GM12892 (cell line): ENCODE results near the gene CLDN4.
"Not testable (repeated sequence)": the region's sequence is repeated elsewhere in the genome, so short reads cannot be mapped to it uniquely, and the experiment has no call there.

Experiments used
- DNase-seq: peaks from one replicate; pipeline ENCODE4 v3.0.0; 2011; ENCODE audit not compliant: insufficient read length
- FAIRE-seq: peaks from 2 replicates; lab custom pipeline; 2011; peaks lifted over from hg19 to GRCh38; lab: Jason Lieb, UNC
- POLR2A ChIP-seq: IDR thresholded peaks from 2 replicates; pipeline ENCODE4 v1.6.1; 2011; ENCODE audit warnings: low read depth, low read length, control low read depth
- POLR2AphosphoS5 ChIP-seq: IDR thresholded peaks from 2 replicates; pipeline ENCODE4 v1.6.1; 2011; ENCODE audit warnings: low read depth, low read length, control low read depth
- TAF1 ChIP-seq: IDR thresholded peaks from 2 replicates; pipeline ENCODE4 v1.6.1; 2011; ENCODE audit warnings: low read depth, mild to moderate bottlenecking, control low read depth, low read length, borderline replicate concordance

The CLDN4 gene

DNA sequence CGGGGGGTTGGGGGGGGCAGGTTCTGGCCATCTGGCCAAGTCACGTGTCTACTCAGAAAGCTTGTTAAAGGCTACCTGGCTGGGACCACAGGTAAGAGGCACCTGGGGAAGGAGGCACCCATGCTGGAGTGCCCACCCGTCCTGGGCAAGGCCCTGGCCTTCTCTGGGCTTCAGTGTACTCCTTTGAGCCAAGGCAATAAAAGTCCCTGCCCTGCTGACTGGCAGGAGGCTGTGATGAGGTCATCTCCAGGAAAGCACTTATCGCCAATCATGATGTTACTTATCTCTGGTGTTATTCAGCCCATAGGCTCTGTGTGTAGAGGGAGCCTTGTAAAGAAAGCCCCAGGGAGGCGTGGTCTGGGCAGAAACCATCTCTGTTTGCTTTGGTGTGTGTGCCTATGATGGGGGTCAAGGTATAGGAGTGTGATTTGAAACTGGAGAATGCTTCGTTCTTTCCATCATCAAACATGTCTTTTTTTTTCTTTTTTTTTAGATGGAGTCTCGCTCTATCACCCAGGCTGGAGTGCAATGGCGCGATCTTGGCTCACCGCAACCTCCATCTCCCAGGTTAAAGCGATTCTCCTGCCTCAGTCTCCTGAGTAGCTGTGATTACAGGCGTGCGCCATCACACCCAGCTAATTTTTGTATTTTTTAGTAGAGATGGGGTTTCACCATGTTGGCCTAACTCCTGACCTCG lies 2.5 kb upstream of the CLDN4 start:
- TF ChIP-seq TAF1 = no peak
- no peak for TF ChIP-seq POLR2A
- TF ChIP-seq POLR2AphosphoS5 = no peak
- FAIRE-seq (no peak), DNase-seq (no peak)

DNA sequence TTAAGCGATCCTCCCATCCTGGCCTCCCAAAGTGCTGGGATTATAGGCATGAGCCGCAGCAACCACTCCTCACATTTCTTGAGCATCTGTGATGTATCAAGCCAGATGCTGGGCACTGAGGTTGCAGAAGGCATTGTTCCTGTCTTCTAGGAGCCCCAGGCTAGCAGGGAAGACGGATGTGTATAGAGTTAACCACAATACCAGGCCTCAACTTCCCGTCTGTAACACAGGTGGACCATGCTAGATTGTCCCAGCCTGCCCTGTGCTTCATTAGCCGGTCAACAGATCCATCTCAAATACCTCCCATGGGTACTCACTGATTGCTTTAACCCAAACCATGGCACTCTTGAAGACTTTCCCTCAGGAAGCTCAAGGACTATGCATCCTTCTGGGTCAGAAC lies 1.8 kb upstream of the CLDN4 start:
- FAIRE-seq (no peak), DNase-seq (no peak)
- no peak for TF ChIP-seq POLR2A

DNA sequence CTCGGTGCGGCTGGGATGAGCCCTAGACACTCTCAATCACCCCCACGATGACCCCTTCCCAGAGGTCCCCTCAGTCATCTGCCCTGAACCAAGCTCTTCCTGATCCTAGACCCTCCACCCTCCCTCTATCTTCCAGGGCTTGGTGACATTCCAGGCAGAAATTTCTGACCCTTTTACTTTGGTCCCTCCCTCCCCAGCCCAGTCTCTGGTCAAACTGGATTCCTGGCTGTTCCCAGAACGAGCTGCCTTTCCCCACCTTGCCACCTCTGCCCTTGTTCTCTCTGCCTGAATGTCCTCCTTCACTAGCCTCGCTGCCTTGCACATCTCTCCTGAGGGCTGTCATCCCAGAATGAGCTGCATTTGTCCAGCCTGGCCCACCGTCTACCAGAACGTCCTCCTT lies 1.3 kb upstream of the CLDN4 start:
- FAIRE-seq (no peak), DNase-seq (no peak)
- no peak for TF ChIP-seq POLR2AphosphoS5
- no peak for TF ChIP-seq POLR2A
- no peak for TF ChIP-seq TAF1

DNA sequence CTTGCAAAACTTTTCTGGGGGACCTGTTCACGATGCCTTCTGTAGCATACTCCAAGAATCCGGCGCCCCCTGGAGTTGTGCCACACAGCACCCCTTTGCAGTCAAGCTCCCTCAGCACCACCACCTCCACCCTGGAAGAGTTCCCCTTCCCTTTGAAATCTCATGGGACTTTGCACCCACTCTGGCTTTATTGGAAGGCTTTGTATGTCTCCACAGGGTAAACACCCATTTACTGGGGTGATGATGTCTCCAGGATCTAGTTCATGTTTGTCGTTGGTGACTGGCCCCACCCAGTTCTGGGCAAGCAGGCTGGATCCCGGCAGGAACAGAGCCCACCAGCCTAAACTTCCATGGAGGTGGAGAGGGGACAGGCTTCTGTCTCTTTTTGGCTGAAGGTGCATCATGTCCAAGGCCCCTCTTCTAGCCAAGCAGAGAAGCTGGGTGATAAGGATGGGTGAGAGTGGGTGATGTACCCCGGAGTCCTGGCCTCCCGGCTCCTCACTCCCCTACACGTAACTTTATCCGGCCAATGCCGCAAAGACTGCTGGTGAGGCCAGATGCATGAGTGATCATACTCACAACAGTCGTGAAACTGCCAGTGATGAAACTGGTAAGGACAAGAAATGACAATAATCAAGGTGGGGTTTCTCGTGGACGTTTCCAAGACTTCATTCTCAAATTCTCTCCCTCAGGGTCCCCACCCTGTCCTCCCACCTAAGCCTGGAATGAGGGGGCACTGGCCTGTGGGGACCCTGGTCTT lies 695 bp upstream of the CLDN4 start:
- no peak for TF ChIP-seq POLR2A
- TF ChIP-seq POLR2AphosphoS5 = no peak
- DNase-seq (no peak), FAIRE-seq (no peak)

DNA sequence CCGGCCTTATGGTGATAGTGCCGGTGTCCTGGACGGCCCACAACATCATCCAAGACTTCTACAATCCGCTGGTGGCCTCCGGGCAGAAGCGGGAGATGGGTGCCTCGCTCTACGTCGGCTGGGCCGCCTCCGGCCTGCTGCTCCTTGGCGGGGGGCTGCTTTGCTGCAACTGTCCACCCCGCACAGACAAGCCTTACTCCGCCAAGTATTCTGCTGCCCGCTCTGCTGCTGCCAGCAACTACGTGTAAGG lies 713 bp downstream of the CLDN4 start:
- TF ChIP-seq POLR2AphosphoS5 (no peak), POLR2A (no peak), TAF1 (no peak)
- FAIRE-seq = no peak

DNA sequence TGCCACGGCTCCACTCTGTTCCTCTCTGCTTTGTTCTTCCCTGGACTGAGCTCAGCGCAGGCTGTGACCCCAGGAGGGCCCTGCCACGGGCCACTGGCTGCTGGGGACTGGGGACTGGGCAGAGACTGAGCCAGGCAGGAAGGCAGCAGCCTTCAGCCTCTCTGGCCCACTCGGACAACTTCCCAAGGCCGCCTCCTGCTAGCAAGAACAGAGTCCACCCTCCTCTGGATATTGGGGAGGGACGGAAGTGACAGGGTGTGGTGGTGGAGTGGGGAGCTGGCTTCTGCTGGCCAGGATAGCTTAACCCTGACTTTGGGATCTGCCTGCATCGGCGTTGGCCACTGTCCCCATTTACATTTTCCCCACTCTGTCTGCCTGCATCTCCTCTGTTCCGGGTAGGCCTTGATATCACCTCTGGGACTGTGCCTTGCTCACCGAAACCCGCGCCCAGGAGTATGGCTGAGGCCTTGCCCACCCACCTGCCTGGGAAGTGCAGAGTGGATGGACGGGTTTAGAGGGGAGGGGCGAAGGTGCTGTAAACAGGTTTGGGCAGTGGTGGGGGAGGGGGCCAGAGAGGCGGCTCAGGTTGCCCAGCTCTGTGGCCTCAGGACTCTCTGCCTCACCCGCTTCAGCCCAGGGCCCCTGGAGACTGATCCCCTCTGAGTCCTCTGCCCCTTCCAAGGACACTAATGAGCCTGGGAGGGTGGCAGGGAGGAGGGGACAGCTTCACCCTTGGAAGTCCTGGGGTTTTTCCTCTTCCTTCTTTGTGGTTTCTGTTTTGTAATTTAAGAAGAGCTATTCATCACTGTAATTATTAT lies 1.2 kb downstream of the CLDN4 start:
- FAIRE-seq (no peak), DNase-seq (no peak)
- TF ChIP-seq POLR2A (no peak), TAF1 (no peak), POLR2AphosphoS5 (no peak)

More for the DNA sequence above, 713 bp downstream of the CLDN4 start:
- no peak for DNase-seq

DNA sequence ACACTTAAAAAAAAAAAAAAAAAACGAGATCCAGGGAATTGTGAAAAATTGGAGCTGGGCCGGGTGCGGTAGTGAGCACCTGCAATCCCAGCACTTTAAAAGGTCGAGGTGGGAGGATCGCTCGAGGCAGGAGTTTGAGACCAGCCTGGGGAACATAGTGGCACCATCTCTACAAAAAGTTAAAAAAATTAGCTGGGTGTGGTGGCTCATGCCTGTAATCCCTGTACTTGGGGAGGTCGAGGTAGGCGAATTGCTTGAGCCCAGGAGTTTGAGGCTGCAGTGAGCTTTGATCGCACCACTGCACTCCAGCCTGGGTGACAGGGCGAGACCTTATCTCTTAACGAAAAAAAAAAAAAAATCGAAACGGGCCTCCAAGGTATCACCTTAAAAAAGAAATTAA lies 2.0 kb downstream of the CLDN4 start:
- FAIRE-seq = no peak
- no peak for TF ChIP-seq TAF1
- no peak for DNase-seq

DNA sequence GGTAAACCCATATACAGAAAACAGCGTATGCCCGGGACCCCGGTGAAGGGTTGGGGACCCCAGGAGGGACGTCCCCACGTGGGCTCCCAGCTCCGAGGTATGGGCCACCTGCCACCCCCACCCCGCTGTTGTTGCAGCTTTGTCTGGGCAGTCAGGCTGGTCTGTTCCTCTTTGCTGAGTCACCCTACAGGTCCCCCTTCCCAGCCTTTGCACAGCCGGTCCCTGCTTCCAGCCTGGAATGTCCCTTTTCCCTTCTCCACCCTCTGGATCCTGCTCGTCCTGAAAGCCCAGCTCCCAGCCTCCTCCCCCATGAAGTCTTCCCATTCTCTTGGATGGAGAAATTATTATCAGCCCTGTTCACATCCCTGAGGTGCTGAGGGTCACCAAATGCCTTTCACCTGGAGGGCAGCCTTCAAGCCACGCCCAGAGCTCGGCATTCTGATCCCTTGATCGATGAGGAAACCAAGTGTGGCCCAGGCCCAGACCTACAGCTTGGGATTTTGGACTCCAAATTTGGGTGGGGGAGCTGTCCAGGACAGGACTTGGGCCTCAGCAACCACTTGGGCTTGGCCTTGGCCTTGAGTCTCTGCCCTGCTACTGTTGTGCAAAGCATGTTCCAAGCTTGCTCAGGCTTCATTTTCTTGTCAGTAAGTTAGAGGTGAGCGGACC lies 2.6 kb downstream of the CLDN4 start:
- no peak for DNase-seq
- no peak for FAIRE-seq

DNA sequence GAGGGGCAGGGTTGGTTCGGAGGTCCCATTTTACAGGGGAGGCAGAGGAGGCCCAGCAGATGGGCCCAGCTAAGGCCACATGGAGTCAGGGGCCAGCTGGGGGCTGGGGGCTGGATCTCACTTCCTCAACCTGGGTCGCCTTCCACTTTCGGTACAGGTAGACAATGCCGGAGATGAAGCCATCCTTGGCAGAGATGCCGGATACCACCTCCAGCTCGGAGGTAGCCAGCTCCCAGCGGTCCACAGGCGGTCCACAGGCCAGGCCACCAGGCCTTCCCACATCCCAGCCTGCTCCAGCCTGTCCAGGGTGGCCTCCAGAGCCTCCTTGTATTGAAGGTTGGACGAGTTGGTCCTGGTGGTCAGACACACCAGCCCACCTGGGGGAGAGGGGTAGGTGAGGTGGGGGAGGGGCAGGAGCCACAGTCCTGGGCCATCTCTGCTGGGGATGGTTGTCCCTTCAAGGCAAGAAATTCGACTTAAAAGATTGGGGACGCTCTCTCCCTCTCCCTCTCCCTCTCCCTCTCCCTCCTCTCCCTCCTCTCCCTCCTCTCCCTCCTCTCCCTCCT lies 3.9 kb downstream of the CLDN4 start:
- DNase-seq (no peak), FAIRE-seq (no peak)
- TF ChIP-seq TAF1 (no peak), POLR2A (no peak), POLR2AphosphoS5 (no peak)

More for the DNA sequence above, 2.6 kb downstream of the CLDN4 start:
- TF ChIP-seq POLR2A = no peak
- no peak for TF ChIP-seq POLR2AphosphoS5
- TF ChIP-seq TAF1 = no peak

DNA sequence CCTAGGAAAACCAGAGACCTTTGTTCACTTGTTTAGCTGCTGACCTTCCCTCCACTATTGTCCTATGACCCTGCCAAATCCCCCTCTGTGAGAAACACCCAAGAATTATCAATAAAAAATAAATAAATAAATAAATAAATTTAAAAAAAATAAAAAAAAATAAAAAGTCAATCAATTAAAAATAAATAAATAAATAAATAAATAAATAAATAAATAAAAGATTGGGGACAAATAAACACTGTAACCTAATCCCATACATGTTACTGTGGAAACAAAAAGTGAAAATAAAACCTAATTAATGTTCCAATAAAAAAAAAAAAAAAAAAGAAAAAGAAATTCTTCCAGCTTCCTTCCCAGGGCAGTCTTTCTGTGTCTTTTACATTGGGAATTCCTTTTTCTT lies 6.4 kb downstream of the CLDN4 start:
- not testable (repeated sequence) for DNase-seq, FAIRE-seq

DNA sequence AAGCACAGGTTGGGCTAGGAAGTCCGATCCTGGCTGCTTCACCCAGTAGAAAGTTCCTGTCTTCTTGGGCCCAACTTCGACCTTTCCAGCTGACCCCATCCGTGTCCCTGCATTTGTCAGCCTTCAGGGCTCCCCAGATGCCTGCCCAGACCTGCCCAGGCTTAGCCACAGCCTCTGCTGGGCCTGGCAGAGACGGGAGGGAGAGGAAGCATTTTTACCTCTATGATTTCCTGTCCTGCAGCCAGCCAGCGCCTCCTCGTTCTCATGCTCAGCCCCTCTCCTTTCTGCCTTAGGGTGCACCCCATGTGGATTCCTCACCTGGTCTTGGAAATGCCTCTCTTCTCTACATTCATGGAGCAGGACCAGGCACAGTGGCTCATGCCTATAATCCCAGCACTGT lies 7.8 kb downstream of the CLDN4 start:
- no peak for DNase-seq
- no peak for FAIRE-seq

More for the DNA sequence above, 7.8 kb downstream of the CLDN4 start:
- TF ChIP-seq TAF1 (no peak), POLR2A (no peak), POLR2AphosphoS5 (no peak)
